HG03558 (cell line): ENCODE measurements around the gene LARGE2.

ENCODE experiments used
- ATAC-seq: cut with Tn5 transposase; IDR thresholded peaks from one replicate; pipeline ENCODE4 v1.9.1; 2021; ENCODE audit warnings: moderate number of reproducible peaks; ENCODE audit not compliant: unreplicated experiment; ENCODE audit errors: extremely low read depth

The LARGE2 gene

GRCh38 chr11:45922425-45923082, at the start of gene LARGE2:
TSS of gene LARGE2 (plus strand) at chr11:45922656. CDS start at chr11:45922883, 227 bp downstream.
- ATAC-seq = no peak

GRCh38 chr11:45876401-45876800, 46.1 kb upstream of the LARGE2 start:
- ATAC-seq = no peak

- ATAC-seq = no peak
Measured at GRCh38 chr11:45877221-45877620, 45.2 kb upstream of the LARGE2 start.

- ATAC-seq = no peak
Measured at GRCh38 chr11:45877845-45878244, 44.6 kb upstream of the LARGE2 start.

GRCh38 chr11:45879803-45880686, 42.4 kb upstream of the LARGE2 start:
- ATAC-seq = no peak

GRCh38 chr11:45880772-45881570, 41.5 kb upstream of the LARGE2 start:
- no peak for ATAC-seq

- ATAC-seq = no peak
Measured at GRCh38 chr11:45881708-45882368, 40.6 kb upstream of the LARGE2 start.

- no peak for ATAC-seq
Measured at GRCh38 chr11:45884596-45885185, 37.8 kb upstream of the LARGE2 start.

- ATAC-seq = no peak
Measured at GRCh38 chr11:45885274-45885920, 37.1 kb upstream of the LARGE2 start, which contains the start of gene MAPK8IP1. TSS of gene MAPK8IP1 (plus strand) at chr11:45885651. CDS start at chr11:45885821, 170 bp downstream.

- no peak for ATAC-seq
Measured at GRCh38 chr11:45885921-45886721, 36.3 kb upstream of the LARGE2 start.

GRCh38 chr11:45886816-45887520, 35.5 kb upstream of the LARGE2 start:
- no peak for ATAC-seq

GRCh38 chr11:45887587-45887986, 34.9 kb upstream of the LARGE2 start:
- no peak for ATAC-seq

- ATAC-seq = no peak
Measured at GRCh38 chr11:45889555-45889954, 32.9 kb upstream of the LARGE2 start.

- no peak for ATAC-seq
Measured at GRCh38 chr11:45889966-45890365, 32.5 kb upstream of the LARGE2 start.

GRCh38 chr11:45890886-45891550, 31.4 kb upstream of the LARGE2 start:
- ATAC-seq = no peak

- ATAC-seq = no peak
Measured at GRCh38 chr11:45892856-45893255, 29.6 kb upstream of the LARGE2 start.

GRCh38 chr11:45894555-45895247, 27.8 kb upstream of the LARGE2 start:
- no peak for ATAC-seq
